Peyer's patch (tissue), 4 donors: ENCODE measurements around the gene RCOR1. TPM values are rescaled to one million over a fixed set of nuclear protein-coding genes. Genes with fewer than 3 reads are reported as not detected.

ENCODE experiments used
- DNase-seq, 3 donors: peaks; one replicate each; pipeline ENCODE4 v3.0.0-alpha.2; 2017 to 2019
- H3K27ac ChIP-seq, 4 donors: fragments of 200-600 bp; sonication (generic); one replicate each; pipeline ENCODE4 v1.5.1; 2016 to 2019
- H3K27me3 ChIP-seq, 2 donors: fragments of 200-600 bp; sonication (generic); one replicate each; pipeline ENCODE4 v1.5.1; 2019
- H3K36me3 ChIP-seq, 3 donors: fragments of 200-600 bp; sonication (generic); one replicate each; pipeline ENCODE4 v1.5.1; 2016 to 2019
- H3K4me1 ChIP-seq, 4 donors: fragments of 200-600 bp; sonication (generic); one replicate each; pipeline ENCODE4 v1.5.1; 2016 to 2019
- H3K4me3 ChIP-seq, 4 donors: fragments of 200-600 bp; sonication (generic); 1 replicate in 3 of 4; 2 replicates in 1 of 4; pipeline ENCODE4 v1.5.1; 2016 to 2019; ENCODE audit warnings: mild to moderate bottlenecking in 1 of 4
- H3K9me3 ChIP-seq, 4 donors: fragments of 200-600 bp; sonication (generic); one replicate each; pipeline ENCODE4 v1.5.1; 2016 to 2019; ENCODE audit warnings: mild to moderate bottlenecking in 1 of 4
- POLR2A ChIP-seq, 2 donors: fragments of 450-650 bp; IDR thresholded peaks; one replicate each; pipeline ENCODE4 v1.5.1; 2017; ENCODE audit warnings: antibody characterized with exemption in 2 of 2, mild to moderate bottlenecking in 2 of 2, moderate library complexity in 2 of 2
- total RNA-seq, 4 donors: library from RNA; depleted of rRNA; stranded (reverse); fragments of >200 nt; gene quantifications; one replicate each; pipeline ENCODE4 v1.1.0, GENCODE V29; 2016
- TF ChIP-seq, protein P1 (sequence below), 6 experiments: fragments of 450-650 bp in 4 of 6; fragments of 200-600 bp in 2 of 6; sonication (generic) in 1 of 6; IDR thresholded peaks; one replicate each; pipeline ENCODE4 v1.5.1; 2017 to 2019; ENCODE audit warnings: antibody characterized with exemption in 6 of 6, mild to moderate bottlenecking in 3 of 6, moderate library complexity in 1 of 6

The RCOR1 gene
- total RNA-seq, 4 donors from 2014 or later: 16.5 to 26.3 (median 21.1) TPM

DNA sequence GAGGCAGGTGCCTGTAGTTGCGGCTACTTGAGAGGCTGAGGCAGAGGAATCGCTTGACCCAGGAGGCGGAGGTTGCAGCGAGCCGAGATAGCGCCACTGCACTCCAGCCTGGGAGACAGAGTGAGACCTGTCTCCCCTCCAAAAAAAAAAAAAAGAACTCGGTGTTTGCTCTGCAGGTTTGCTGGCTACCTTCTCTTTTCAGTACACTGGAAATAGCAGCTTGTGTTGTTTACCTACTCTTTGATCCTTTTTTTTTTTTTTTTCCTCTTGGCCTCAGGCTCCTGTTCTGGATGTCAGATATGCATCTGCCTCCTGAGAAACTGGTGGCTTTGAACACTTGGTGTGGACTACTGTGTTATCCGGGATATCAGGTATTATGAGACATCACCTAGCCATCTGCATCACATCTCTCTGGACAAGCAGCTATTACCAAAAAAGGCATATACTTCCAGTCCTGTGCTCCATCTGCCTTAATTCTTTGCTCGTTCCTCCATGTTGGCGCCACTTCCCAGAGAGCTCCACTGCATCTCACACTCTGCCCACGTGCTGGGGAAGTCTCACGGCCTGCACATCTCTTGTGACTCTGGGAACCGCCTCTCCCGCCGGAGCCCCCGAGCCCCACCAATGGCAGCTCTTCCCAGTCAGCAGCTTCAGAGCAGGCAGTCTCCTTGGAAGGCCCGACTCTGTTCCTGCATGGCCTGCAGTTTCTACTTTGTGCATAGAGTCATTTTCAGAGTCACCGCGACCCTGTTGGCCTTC, 133.9 kb downstream of the RCOR1 start:
- H3K27me3 ChIP-seq: no peaks in the 10 kb centered on the region
- H3K4me1 ChIP-seq: no peaks in the 10 kb centered on the region
- no peak for DNase-seq
- H3K36me3 ChIP-seq: peaks cover 0 to 83% (median 2%) of the 10 kb centered on the region in 3 donors
- no peak overlapping the region for H3K27ac ChIP-seq
- H3K4me3 ChIP-seq: no peak overlapping the region
- H3K9me3 ChIP-seq: no peaks in the 10 kb centered on the region
- no peak for TF ChIP-seq POLR2A (IDR thresholded peaks at IDR 0.05)
- TF ChIP-seq, protein P1, sequence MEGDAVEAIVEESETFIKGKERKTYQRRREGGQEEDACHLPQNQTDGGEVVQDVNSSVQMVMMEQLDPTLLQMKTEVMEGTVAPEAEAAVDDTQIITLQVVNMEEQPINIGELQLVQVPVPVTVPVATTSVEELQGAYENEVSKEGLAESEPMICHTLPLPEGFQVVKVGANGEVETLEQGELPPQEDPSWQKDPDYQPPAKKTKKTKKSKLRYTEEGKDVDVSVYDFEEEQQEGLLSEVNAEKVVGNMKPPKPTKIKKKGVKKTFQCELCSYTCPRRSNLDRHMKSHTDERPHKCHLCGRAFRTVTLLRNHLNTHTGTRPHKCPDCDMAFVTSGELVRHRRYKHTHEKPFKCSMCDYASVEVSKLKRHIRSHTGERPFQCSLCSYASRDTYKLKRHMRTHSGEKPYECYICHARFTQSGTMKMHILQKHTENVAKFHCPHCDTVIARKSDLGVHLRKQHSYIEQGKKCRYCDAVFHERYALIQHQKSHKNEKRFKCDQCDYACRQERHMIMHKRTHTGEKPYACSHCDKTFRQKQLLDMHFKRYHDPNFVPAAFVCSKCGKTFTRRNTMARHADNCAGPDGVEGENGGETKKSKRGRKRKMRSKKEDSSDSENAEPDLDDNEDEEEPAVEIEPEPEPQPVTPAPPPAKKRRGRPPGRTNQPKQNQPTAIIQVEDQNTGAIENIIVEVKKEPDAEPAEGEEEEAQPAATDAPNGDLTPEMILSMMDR (IDR thresholded peaks at IDR 0.05): no peak

DNA sequence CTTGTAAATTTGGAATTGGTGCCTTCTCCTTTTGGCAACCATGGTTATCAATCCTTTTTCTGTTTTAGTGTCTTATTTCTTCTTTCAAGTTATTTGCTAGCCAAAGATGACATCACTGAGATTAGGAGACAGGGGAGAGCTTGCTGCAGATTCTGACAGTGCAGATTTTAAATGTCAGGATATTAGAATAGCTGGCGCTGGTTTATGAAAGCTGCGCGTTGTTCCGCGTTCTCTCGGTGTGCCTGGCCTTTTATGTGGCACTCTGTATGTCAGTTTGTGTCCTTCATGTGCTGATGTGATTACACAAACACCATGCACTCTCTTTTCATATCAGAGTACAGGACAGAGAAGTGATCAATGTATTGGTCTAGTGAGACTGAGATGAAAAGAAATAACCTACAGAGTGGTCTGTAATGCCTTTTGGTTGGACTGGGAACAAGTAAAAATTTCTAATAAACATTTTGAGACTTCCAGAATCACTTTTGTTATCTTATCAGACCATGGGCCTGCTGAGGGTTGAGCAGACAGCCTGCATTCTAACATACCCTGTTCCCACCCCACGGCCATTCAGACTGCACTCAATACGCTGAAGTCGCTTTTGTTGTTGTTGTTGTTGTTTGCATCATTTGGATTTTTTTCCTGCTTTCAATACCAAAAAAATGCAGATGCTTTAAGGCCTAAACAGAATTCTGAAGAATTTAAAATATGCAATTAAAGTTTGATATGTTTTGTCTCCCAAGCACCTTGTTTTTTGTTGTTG, 135.1 kb downstream of the RCOR1 start:
- no peaks in the 10 kb centered on the region for H3K9me3 ChIP-seq
- no peak for DNase-seq
- no peak for TF ChIP-seq POLR2A (IDR thresholded peaks at IDR 0.05)
- no peak overlapping the region for H3K4me3 ChIP-seq
- no peak overlapping the region for H3K27ac ChIP-seq
- no peaks in the 10 kb centered on the region for H3K4me1 ChIP-seq
- no peaks in the 10 kb centered on the region for H3K27me3 ChIP-seq
- peaks cover 0 to 75% (median 2%) of the 10 kb centered on the region in 3 donors for H3K36me3 ChIP-seq

DNA sequence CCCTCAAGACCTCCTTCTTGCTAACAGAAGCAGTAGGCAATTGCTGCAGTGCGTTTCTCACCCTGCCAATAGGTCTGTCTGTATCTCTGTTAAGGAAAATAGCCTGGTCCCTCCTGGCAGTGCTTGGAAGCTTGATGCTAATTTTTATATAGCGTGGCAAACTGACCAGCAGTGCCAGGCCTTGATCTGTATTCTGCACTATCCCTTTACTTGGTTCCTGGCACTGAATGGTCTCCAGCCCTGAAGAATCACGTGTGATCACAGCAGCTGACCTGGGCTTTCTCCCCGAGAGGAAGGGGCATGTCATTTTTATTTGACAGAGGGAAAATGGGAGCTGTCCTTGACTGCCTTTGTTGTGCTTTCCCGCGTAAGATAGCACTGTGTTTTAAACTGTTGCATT, 136.1 kb downstream of the RCOR1 start:
- no peak overlapping the region for H3K27ac ChIP-seq
- H3K4me1 ChIP-seq: no peaks in the 10 kb centered on the region
- TF ChIP-seq, protein P1 (IDR thresholded peaks at IDR 0.05): no peak
- TF ChIP-seq POLR2A (IDR thresholded peaks at IDR 0.05): no peak
- peaks cover 0 to 68% (median 0%) of the 10 kb centered on the region in 3 donors for H3K36me3 ChIP-seq
- H3K4me3 ChIP-seq: no peak overlapping the region
- H3K27me3 ChIP-seq: no peaks in the 10 kb centered on the region
- no peaks in the 10 kb centered on the region for H3K9me3 ChIP-seq
- DNase-seq: peak in 1 of 3 donors; percentile 3

DNA sequence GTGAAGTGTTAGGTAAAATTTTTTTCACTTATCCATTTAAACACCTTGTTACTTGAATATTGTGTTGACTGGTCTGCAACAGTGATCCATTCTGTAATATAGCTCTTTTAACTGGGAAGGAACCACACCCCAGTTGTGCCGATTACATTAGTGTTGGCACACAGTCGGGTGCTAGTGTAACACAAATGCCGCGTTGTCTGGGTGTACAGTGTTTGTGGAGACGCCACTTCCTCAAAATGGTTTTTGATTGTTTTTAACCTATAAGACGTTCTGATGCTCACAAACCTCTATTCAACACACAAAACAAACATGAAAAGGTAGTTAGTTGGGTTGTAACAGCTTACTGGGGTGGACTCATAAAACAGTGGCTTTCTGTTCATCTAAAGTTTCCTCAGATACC, 136.8 kb downstream of the RCOR1 start:
- H3K36me3 ChIP-seq: peaks cover 0 to 66% (median 0%) of the 10 kb centered on the region in 3 donors
- TF ChIP-seq, protein P1 (IDR thresholded peaks at IDR 0.05): no peak
- no peak for TF ChIP-seq POLR2A (IDR thresholded peaks at IDR 0.05)
- peak in 1 of 3 donors; percentile 14 for DNase-seq
- no peak overlapping the region for H3K4me3 ChIP-seq
- H3K4me1 ChIP-seq: no peaks in the 10 kb centered on the region
- no peaks in the 10 kb centered on the region for H3K27me3 ChIP-seq
- H3K27ac ChIP-seq: no peak overlapping the region
- no peaks in the 10 kb centered on the region for H3K9me3 ChIP-seq

DNA sequence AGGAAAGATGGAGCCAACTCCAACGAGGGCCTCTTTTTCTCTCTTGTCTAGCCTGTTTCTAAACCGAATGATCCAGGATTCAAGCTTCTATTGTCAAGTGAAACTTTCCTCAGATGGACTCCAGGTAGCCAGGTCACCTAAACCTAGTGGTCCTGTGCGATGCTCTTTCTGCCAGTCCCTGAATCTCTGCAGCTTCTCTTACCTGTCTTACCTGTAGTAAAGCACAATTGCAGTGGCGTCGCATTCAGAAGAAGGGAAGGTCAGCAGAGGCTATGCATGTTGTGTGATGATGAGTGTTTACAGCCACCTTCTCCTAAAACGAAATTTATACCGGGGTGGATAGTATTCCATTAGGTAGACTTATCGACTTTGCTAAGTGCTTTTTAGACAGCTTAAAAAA, 137.4 kb downstream of the RCOR1 start:
- H3K4me3 ChIP-seq: no peak overlapping the region
- no peaks in the 10 kb centered on the region for H3K9me3 ChIP-seq
- TF ChIP-seq, protein P1 (IDR thresholded peaks at IDR 0.05): no peak
- TF ChIP-seq POLR2A (IDR thresholded peaks at IDR 0.05): no peak
- no peaks in the 10 kb centered on the region for H3K4me1 ChIP-seq
- H3K36me3 ChIP-seq: peaks cover 0 to 60% (median 0%) of the 10 kb centered on the region in 3 donors
- no peak for DNase-seq
- H3K27me3 ChIP-seq: no peaks in the 10 kb centered on the region
- H3K27ac ChIP-seq: no peak overlapping the region
